Breast epithelium (tissue), 3 donors: ENCODE measurements around the gene FRAT1.
"Not testable (repeated sequence)": the region's sequence is repeated elsewhere in the genome, so short reads cannot be mapped to it uniquely, and the experiment has no call there.

ENCODE experiments used
- POLR2A ChIP-seq: fragments of 450-650 bp; IDR thresholded peaks from one replicate; pipeline ENCODE4 v1.6.1; 2016; ENCODE audit warnings: antibody characterized with exemption, mild to moderate bottlenecking, moderate library complexity
- POLR2AphosphoS5 ChIP-seq, 3 donors: sonication (generic); formaldehyde crosslinking; IDR thresholded peaks; one replicate each; pipeline ENCODE4 v1.6.1; 2017; ENCODE audit warnings: antibody characterized with exemption in 3 of 3
- TF ChIP-seq, protein P1 (sequence below), 3 donors: fragments of 450-650 bp; IDR thresholded peaks; one replicate each; pipeline ENCODE4 v1.5.1; 2016 to 2017; ENCODE audit warnings: antibody characterized with exemption in 3 of 3, mild to moderate bottlenecking in 3 of 3, moderate library complexity in 3 of 3

DNA sequence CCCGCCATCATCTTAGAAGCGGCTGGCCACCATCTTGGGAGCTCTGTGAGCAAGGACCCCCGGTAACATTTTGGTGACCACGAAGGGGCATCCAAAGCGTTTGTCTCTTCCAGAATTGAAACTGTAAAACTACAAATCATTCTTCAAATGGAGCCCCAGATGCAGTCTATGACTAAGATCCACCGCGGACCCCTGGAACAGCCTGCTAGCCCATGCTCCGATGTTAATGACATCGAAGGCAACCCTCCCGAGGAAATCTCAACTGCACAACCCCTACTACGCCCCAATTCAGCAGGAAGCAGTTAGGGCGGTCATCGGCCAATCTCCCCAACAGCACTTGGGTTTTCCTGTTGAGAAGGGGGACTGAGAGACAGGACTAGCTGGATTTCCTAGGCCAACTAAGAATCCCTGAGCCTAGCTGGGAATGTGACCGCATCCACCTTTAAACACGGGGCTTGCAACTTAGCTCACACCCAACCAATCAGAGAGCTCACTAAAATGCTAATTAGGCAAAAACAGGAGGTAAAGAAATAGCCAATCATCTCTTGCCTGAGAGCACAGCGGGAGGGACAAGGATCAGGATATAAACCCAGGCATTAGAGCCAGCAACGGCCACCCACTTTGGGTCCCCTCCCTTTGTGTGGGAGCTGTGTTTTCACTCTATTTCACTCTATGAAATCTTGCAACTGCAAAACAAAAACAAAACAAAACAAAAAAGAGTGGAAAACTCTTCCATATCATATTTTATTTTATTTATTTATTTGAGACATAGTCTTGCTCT lies 28.3 kb upstream of the FRAT1 start:
- not testable (repeated sequence) for TF ChIP-seq POLR2AphosphoS5 (IDR thresholded peaks at IDR 0.05); POLR2A
- TF ChIP-seq, protein P1, sequence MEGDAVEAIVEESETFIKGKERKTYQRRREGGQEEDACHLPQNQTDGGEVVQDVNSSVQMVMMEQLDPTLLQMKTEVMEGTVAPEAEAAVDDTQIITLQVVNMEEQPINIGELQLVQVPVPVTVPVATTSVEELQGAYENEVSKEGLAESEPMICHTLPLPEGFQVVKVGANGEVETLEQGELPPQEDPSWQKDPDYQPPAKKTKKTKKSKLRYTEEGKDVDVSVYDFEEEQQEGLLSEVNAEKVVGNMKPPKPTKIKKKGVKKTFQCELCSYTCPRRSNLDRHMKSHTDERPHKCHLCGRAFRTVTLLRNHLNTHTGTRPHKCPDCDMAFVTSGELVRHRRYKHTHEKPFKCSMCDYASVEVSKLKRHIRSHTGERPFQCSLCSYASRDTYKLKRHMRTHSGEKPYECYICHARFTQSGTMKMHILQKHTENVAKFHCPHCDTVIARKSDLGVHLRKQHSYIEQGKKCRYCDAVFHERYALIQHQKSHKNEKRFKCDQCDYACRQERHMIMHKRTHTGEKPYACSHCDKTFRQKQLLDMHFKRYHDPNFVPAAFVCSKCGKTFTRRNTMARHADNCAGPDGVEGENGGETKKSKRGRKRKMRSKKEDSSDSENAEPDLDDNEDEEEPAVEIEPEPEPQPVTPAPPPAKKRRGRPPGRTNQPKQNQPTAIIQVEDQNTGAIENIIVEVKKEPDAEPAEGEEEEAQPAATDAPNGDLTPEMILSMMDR (IDR thresholded peaks at IDR 0.05), result not testable (repeated sequence)
